Right lobe of liver (tissue), 6 donors: ENCODE data around the gene ARAF. TPM values are rescaled to one million over a fixed set of nuclear protein-coding genes. Genes with fewer than 3 reads are reported as not detected.

Experiments used
- ATAC-seq, 4 donors: fragments of 200-7000 bp; cut with Tn5 transposase; one replicate each; pipeline ENCODE4 v1.9.1; 2020; ENCODE audit warnings: mild to moderate bottlenecking in 4 of 4, moderate library complexity in 4 of 4
- DNase-seq, 3 donors: peaks; one replicate each; pipeline ENCODE4 v3.0.0-alpha.2; 2020
- H3K27ac ChIP-seq, 3 donors: fragments of 200-600 bp; one replicate each; pipeline ENCODE4 v1.8.0; 2022
- H3K27me3 ChIP-seq, 2 donors: fragments of 200-600 bp; one replicate each; pipeline ENCODE4 v1.8.0; 2022
- H3K36me3 ChIP-seq, 4 donors: fragments of 200-600 bp; sonication (generic) in 1 of 4; one replicate each; pipeline versions ENCODE4 v1.5.1 to v1.8.0; 2017 to 2022; ENCODE audit warnings: control low read depth in 1 of 4
- H3K4me1 ChIP-seq, 4 donors: fragments of 200-600 bp; sonication (generic) in 1 of 4; one replicate each; pipeline versions ENCODE4 v1.5.1 to v1.8.0; 2017 to 2022; ENCODE audit warnings: control low read depth in 1 of 4
- H3K4me3 ChIP-seq, 3 donors: fragments of 200-600 bp; one replicate each; pipeline ENCODE4 v1.8.0; 2022
- H3K9me3 ChIP-seq, 4 donors: fragments of 200-600 bp; sonication (generic) in 1 of 4; one replicate each; pipeline versions ENCODE4 v1.5.1 to v1.8.0; 2017 to 2022; ENCODE audit warnings: control low read depth in 1 of 4
- CTCF ChIP-seq, 4 donors: fragments of 200-600 bp in 3 of 4; fragments of 450-650 bp in 1 of 4; IDR thresholded peaks; one replicate each; pipeline versions ENCODE4 v1.5.1 to v1.8.0; 2016 to 2022; ENCODE audit warnings: antibody characterized with exemption in 4 of 4, mild to moderate bottlenecking in 2 of 4
- POLR2A ChIP-seq: fragments of 450-650 bp; IDR thresholded peaks from one replicate; pipeline ENCODE4 v1.6.1; 2017; ENCODE audit warnings: antibody characterized with exemption, mild to moderate bottlenecking
- WGBS: methylation state at CpG from one replicate; pipeline ENCODE4 v1.1.6; 2018; ENCODE audit warnings: low coverage, low lambda C conversion rate; ENCODE audit not compliant: insufficient coverage; ENCODE audit errors: missing lambda C conversion rate; 5-methylcytosine and 5-hydroxymethylcytosine counted together
- intact Hi-C, 2 donors: fragments of 100-400 bp; cut with DNase I; formaldehyde crosslinking; loops; one replicate each; pipeline versions ENCODE4 v1.11.2 to v1.14.1; 2022
- total RNA-seq, 6 experiments: library from RNA; depleted of rRNA in 2 of 6; stranded (reverse); fragments of >200 nt in 2 of 6; fragmentation: NEBNext Ultra II Directional in 3 of 6; extraction: Animal tissue kit (Norgen Biotek cat#: 25700) in 3 of 6; gene quantifications; one replicate each; pipeline versions ENCODE4 v1.1.0 to v1.2.4, GENCODE V29; 2016 to 2023
- donor health status: DM: no; HTN: yes; CAD: no.
- donor health status: DM: no; HTN: no; CAD: no.
- donor health status: DM: no; HTN: no; CAD: no.
- donor health status: DM: no; HTN: yes; CAD: no.
- donor health status: DM: no; HTN: yes; CAD: no.

ARAF gene
- total RNA-seq, 6 experiments from 2014 or later: 31.5 to 86.0 (median 54.9) TPM

- intact Hi-C loops: no loop called here
- Histone ChIP-seq H3K4me1 (no peaks in the 10 kb centered on the region), H3K36me3 (peaks cover 0 to 23% (median 0%) of the 10 kb centered on the region in 4 donors), H3K4me3 (no peak overlapping the region), H3K9me3 (no peaks in the 10 kb centered on the region), H3K27me3 (no peaks in the 10 kb centered on the region), H3K27ac (no peak overlapping the region)
- DNase-seq (no peak), ATAC-seq (peak in 1 of 4 donors; percentile 16)
- WGBS: 58% methylated on average over 8 of the region's 9 CpGs
- TF ChIP-seq CTCF (IDR thresholded peaks at IDR 0.05) (no peak), POLR2A (no peak)
These were observed 11.9 kb downstream of the ARAF start for GRCh38 chrX:47572773-47573340.

- H3K27ac ChIP-seq: no peak overlapping the region
- no peak for DNase-seq
- peaks cover 0 to 17% (median 0%) of the 10 kb centered on the region in 4 donors for H3K36me3 ChIP-seq
- TF ChIP-seq POLR2A: no peak
- TF ChIP-seq CTCF (IDR thresholded peaks at IDR 0.05): no peak
- H3K4me3 ChIP-seq: no peak overlapping the region
- no peaks in the 10 kb centered on the region for H3K4me1 ChIP-seq
- peak in 2 of 4 donors; percentile 10 to 24 for ATAC-seq
- H3K9me3 ChIP-seq: no peaks in the 10 kb centered on the region
- 44% methylated on average over 8 of the region's 20 CpGs for WGBS
- no peaks in the 10 kb centered on the region for H3K27me3 ChIP-seq
- intact Hi-C loops: no loop called here
These were observed 12.5 kb downstream of the ARAF start for GRCh38 chrX:47573341-47574075.

DNA sequence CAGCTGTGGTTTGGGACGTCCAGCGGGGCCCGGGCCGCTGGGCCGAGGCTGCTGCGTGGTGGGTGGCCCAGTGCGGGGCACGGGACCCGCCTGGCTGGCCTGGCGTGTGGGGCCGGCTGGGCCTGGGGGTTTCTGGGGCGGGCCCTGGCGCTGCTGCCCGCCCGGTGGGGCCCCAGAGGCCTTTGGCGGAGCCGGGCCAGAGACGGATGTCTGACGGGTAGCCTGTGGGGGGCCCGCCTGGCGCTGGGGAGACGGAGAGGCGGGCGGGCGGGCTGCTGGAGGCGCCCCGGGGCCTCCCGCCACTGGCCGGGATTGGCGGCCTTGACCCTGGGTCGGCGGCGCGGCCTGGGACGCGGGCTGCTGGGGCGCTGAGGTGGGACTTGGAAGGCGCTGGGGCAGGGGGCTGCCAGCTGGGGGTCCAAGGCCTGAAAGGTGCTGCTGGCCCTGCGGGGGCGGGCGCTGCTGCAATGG lies 13.1 kb downstream of the ARAF start:
- Histone ChIP-seq H3K4me1 (no peaks in the 10 kb centered on the region), H3K27ac (no peak overlapping the region), H3K36me3 (peaks cover 0 to 16% (median 0%) of the 10 kb centered on the region in 4 donors), H3K27me3 (no peaks in the 10 kb centered on the region), H3K4me3 (no peak overlapping the region), H3K9me3 (no peaks in the 10 kb centered on the region)
- WGBS: no CpG with 5 or more reads among the region's 41 CpGs
- ATAC-seq (no peak), DNase-seq (no peak)
- TF ChIP-seq POLR2A: no peak
- no peak for TF ChIP-seq CTCF (IDR thresholded peaks at IDR 0.05)
- intact Hi-C loops: no loop called here

- no peak overlapping the region for H3K27ac ChIP-seq
- ATAC-seq: no peak
- no peak for DNase-seq
- intact Hi-C loops: no loop called here
- TF ChIP-seq CTCF (IDR thresholded peaks at IDR 0.05) (no peak), POLR2A (no peak)
- peaks cover 0 to 9% (median 0%) of the 10 kb centered on the region in 4 donors for H3K36me3 ChIP-seq
- 65% methylated on average over 15 of the region's 27 CpGs for WGBS
- H3K4me3 ChIP-seq: no peak overlapping the region
- H3K9me3 ChIP-seq: no peaks in the 10 kb centered on the region
- H3K27me3 ChIP-seq: no peaks in the 10 kb centered on the region
- no peaks in the 10 kb centered on the region for H3K4me1 ChIP-seq
These were observed 13.7 kb downstream of the ARAF start for GRCh38 chrX:47574547-47575301.
